Nephron progenitor cell (in vitro differentiated cells): ENCODE measurements around the gene MBD3L2.

Source experiments
- DNase-seq: peaks from one replicate; pipeline ENCODE4 v3.0.0; 2021
- H3K27ac Mint-ChIP-seq: 2 replicates; pipeline ENCODE4 v1.8.0; 2021; ENCODE audit warnings: mild to moderate bottlenecking, moderate library complexity, mixed read lengths
- H3K27me3 Mint-ChIP-seq: 2 replicates; pipeline ENCODE4 v1.8.0; 2021; ENCODE audit warnings: mild to moderate bottlenecking, low read depth, mixed read lengths; ENCODE audit not compliant: poor library complexity
- H3K36me3 Mint-ChIP-seq: 2 replicates; pipeline ENCODE4 v1.8.0; 2021; ENCODE audit warnings: low read depth, mixed read lengths
- H3K4me1 Mint-ChIP-seq: 2 replicates; pipeline ENCODE4 v1.8.0; 2021; ENCODE audit warnings: mixed read lengths
- H3K4me3 Mint-ChIP-seq: 2 replicates; pipeline ENCODE4 v1.8.0; 2021; ENCODE audit warnings: mild to moderate bottlenecking, moderate library complexity, mixed read lengths
- H3K9me3 Mint-ChIP-seq: 2 replicates; pipeline ENCODE4 v1.8.0; 2021; ENCODE audit warnings: mild to moderate bottlenecking, moderate library complexity, mixed read lengths
- CTCF ChIP-seq: fragments of 200-600 bp; sonication (generic); IDR thresholded peaks from 2 replicates; pipeline ENCODE4 v1.5.0; 2021; ENCODE audit warnings: antibody characterized with exemption

Gene MBD3L2

DNA sequence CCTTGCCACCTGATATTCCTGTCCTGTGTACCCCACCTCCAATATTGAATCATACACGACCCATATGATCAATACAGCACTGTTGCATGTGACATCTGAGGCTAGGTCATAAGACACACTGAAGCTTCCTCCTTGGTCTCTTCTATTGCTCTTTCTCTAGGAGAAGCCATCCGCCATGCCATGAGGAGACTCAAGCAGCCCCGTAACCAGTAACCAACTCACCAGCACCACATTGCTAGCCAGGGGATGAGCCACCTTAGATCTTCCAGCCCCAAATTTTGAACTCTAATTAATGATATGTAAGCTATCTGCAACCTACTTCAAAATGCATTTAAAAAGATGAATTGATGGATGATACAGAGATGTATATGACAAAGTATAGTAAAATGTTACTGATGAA is 49.0 kb downstream of the MBD3L2 start:
- no peak overlapping the region for H3K27ac Mint-ChIP-seq
- peak overlapping the region; percentile 93 for H3K4me3 Mint-ChIP-seq
- no peak for TF ChIP-seq CTCF
- peaks cover 20% of the 10 kb centered on the region for H3K27me3 Mint-ChIP-seq
- H3K9me3 Mint-ChIP-seq, result peaks cover 49% of the 10 kb centered on the region
- H3K4me1 Mint-ChIP-seq, result peaks cover 15% of the 10 kb centered on the region
- no peak for DNase-seq
- H3K36me3 Mint-ChIP-seq, result peaks cover 46% of the 10 kb centered on the region

DNA sequence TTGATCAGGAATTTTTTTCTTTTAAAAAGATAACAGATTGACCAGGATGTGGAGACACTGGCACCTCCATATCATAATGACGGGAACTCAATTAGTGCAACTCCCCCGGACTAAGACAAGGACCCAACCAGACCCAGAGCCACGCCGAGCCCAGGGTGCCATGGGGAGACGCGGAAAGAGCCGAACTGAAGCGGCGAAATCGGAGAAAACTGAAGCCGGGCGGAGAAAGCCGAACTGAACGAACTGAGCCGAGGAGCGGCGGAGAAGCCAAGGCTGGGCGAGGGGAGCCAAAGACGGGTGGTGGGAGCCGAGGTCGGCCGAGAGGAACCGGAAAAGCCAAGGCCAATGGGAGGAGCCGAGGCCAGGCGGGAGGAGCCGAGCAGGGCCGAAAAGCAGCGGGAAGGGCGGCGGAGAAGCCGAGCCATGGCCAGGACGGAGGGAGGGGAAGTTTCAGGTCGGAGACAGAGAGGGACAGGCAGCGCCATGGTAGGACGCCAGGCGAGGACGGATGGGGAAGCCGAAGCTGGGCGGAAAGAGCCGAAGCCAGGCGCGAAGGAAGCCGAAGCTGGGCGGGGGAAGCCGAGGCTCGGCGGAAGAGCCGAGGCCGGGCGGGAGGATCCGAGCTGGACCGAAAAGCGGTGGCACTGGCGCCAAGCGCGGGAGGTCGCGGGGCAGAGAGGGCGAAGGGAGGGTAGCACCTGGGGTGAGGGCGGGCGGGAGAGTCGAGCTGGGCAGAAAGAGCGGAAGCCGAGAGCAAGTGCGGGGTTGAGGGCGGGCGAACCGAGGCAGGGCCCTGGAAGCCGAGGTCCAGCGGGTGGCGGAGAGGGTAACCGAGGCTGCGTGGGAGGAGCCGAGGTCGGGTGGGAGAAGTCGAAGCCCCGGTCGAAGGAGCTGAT is 49.8 kb downstream of the MBD3L2 start:
- peak; percentile 94 for DNase-seq
- Mint-ChIP-seq H3K27me3 (peaks cover 20% of the 10 kb centered on the region), H3K36me3 (peaks cover 40% of the 10 kb centered on the region), H3K9me3 (peaks cover 41% of the 10 kb centered on the region), H3K4me3 (peak overlapping the region; percentile 93), H3K27ac (peak overlapping the region; percentile 97), H3K4me1 (peaks cover 15% of the 10 kb centered on the region)
- no peak for TF ChIP-seq CTCF

GRCh38 chr19:7099597-7099921 is 50.4 kb downstream of the MBD3L2 start:
- TF ChIP-seq CTCF, result no peak
- Mint-ChIP-seq H3K36me3 (peaks cover 38% of the 10 kb centered on the region), H3K27me3 (peaks cover 20% of the 10 kb centered on the region), H3K4me3 (peak overlapping the region; percentile 93), H3K4me1 (peaks cover 15% of the 10 kb centered on the region), H3K27ac (no peak overlapping the region), H3K9me3 (peaks cover 38% of the 10 kb centered on the region)
- DNase-seq, result peak; percentile 93
